ENCODE measurements around the gene VENTX. TPM values are rescaled to one million over a fixed set of nuclear protein-coding genes. Genes with fewer than 3 reads are reported as not detected.

VENTX gene
- total RNA-seq, 1 experiment from 2014 or later = not detected

DNA sequence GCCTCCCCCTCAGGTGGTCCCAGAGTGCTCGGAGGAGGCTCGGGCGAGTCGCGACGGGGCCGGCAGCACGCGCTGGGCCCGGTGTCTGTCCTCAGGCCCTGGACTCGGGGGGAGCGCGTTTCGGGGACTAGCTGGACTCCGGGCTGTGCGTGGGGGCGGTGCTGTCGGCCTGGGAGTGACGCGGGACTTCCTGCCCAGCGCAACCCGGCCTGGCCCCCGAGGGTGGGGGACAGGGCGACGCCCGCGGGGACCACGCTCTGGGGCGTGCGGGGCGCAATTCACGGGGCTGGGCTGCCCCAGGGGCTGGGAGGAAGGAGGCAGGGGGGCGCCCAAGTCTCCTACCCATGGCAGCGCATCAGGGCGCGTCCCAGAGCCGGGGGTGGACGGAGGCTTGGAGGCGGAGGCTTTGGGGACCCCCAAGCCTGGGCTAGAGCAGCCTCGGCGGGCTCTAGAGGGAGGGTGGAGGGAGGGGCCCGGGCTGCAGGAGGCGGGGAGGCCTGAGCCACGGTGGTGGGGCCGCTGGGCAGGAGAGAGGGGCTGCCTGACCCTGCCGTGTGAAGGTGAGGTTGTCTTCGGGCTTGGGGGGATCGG, 2.3 kb upstream of the VENTX start:
- DNase-seq (ENCODE audit: low spot score) = no peak

DNA sequence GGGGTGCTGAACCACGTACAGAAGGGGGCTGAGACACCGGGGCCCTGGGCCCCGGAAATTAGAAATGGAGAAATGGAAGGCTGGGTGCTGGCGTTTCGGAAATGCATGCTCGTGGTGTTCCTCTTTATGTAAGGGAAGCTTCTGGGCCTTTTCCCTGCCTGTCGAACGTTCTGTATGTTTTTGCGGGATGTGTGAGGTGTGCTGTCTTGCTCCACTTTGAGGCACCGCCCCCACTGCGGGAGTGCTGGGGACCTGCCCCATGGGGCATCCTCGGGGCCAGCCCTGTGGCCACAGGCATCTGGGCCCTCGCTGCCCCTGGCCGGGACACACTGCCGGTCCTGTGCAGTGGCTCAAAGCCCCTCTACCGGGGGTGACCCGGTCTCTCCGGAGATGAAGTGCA, 1.7 kb upstream of the VENTX start:
- no peak for DNase-seq (ENCODE audit: low spot score)

DNA sequence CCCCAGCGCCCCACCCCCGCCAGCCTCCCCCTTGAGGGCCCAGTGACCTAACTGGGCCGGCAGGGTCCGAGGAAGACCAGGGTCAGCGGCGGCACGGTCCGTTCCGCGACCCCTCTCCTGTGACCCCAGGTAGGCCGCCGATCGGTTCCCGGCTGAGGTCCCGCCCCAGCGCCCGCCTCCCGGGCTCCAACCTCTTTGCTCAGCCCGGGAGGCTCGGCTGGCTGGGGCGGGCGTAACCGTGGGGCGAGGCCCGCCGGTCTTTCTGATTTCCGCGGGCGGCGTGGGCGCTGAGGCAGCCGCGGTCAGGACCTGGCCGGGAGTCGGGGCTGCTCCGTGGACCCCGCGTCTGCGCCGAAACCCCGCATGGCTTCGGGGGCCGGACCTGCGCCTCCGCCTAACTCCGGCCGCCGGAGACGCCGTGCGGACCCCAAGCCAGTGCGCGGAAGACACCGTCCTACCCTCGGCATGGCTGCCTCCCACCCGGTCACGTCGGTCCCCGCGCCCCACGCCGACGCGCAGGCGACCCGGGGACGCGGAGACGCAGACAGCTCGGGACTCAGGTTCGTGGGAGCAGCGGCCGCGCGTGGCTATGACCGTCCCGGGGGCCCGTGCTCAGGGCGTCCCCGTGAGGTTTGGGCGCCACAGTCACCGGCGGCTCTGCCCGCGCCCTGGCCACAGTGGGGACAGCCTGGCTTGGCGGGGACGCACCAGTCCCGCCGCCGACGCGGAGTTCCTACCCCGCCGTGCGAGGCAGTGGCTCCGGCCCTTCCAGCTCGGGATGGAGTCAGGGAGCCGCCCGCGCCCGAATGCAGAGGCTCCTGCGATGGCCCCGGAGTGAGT, 1.0 kb upstream of the VENTX start:
- no peak for DNase-seq (ENCODE audit: low spot score)

DNA sequence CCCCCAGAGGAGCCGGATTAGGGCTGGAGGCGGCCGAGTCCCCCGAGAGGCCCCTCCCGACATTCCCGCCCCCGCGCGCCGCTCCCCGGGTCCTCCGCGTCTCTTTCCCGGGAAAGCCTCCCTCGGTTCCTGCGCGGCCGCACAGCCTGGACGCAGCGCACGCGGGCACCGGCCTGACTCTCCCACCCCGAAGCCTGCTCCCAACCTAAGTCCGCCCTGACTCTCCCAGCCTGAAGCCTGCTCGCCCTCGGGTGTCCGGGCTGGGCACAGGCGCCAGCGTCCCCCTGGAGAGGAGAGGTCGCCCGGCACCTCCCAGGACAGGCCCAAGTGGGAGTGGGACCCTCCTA, 441 bp upstream of the VENTX start:
- DNase-seq (ENCODE audit: low spot score) = no peak

DNA sequence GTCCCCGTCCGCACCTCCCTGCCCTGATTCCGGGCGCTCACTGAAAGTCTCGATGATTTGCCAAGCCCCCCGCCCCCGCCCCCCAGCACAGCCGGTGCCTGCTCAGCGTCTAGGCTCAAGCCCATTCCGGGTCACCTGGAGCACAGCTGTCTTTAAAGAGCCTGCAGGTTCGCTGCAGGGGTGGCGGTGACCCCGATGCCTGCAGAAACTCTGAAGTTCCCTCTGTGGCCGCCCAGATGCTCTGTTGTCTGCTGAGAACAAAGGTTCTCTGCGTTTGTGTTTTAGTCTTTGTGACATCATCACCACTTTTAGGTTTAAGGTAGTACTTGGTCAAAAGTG, 780 bp downstream of the VENTX start:
- DNase-seq (ENCODE audit: low spot score) = no peak

DNA sequence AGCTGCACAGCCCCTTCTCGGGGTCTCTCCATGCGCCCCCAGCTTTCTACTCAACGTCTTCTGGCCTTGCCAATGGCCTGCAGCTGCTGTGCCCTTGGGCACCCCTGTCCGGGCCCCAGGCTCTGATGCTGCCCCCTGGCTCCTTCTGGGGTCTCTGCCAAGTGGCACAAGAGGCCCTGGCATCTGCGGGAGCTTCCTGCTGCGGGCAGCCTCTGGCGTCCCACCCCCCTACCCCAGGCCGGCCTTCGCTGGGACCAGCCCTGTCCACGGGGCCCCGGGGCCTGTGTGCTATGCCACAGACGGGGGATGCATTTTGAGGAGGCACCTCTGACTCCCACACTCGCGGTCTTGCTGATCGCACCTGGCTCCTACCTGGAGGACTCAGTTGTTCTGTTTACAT, 2.3 kb downstream of the VENTX start:
- DNase-seq (ENCODE audit: low spot score) = no peak

DNA sequence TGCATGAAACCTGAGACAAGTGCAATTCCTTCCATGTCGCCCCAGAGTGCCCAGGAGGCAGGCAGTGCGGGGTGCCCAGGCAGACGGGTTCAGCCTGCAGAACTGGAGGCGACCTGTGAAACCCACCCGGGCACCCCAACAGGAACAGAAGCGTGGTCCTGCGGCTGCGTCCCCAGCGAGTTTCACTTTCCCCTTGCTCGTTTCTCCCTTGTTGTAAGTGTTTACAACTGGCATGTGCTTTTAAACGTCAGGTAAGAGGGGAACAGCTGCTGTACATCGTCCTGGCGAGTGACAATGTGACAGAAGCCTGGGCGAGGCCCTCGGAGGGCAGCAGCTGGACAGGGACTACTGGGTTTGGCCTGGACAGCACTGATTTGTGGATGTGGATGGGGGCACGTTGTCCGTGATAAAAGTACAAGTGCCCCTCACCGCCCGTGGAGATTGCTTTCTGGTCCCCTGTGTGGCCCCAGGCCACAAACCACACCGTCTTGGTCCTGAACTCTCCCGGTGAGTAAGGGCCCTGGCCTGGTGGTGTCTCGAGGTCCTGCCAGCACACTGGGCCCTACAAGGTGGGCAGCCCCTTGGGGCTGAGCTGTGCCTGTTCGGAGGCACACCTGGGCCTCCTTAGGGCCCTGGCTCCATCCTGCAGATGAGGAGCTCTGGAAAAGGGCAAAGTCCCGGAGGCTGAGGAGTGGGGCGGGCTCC, 4.0 kb downstream of the VENTX start:
- no peak for DNase-seq (ENCODE audit: low spot score)

DNA sequence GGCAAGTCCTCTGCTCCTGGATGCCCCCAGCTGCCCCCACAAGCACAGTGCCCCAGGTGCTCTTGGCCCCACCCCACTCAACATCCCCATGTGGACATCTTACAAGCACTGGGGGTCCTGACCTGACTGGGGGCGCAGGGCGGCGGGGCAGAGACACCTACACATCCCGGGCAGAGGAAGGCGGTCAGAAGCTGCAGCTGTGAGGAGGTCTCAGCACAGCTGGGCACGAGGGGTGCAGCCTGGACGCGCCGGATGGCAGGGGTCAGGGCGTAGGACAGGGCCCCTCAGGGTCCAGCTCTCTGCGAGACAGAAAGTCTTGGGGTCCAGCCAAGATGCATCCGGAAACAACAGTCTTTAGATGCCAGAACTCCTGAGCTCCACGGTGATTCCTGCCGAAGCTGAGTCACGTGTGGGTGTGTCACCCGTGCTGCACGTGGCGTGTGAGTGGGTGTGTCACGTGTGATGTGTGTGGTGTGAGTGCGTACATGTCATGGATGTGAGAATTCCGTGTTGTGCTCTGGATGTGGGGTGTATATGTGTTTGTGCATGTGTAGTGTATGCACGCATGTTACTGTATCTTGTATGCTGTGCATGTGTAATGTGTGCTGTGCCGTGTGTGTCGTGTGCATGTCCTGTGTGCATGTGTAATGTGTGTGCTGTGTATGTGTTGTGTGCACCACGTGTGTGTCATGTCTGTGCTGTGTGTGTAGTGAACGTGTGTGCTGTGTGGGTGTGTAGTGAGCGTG, 5.1 kb downstream of the VENTX start:
- peak; percentile 36 for DNase-seq (ENCODE audit: low spot score)

DNA sequence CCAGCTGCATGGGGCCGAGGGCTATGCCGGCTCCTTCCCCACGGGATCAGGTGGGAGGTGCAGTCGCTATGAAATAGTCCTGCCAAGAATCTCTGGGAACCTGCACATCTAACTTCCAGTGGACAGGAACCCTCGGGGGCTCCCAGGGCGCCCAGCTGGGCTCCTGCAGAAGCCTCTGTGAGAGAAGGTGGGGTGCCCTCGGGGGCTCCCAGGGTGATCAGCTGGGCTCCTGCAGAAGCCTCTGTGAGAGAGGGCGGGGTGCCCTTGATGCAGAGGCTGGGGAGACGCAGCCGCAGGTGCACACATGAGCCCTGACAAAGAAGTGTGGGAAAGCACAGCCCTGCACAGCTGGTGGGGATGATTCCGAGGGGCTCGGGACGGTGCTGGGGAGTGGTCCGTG, 5.9 kb downstream of the VENTX start:
- no peak for DNase-seq (ENCODE audit: low spot score)

DNA sequence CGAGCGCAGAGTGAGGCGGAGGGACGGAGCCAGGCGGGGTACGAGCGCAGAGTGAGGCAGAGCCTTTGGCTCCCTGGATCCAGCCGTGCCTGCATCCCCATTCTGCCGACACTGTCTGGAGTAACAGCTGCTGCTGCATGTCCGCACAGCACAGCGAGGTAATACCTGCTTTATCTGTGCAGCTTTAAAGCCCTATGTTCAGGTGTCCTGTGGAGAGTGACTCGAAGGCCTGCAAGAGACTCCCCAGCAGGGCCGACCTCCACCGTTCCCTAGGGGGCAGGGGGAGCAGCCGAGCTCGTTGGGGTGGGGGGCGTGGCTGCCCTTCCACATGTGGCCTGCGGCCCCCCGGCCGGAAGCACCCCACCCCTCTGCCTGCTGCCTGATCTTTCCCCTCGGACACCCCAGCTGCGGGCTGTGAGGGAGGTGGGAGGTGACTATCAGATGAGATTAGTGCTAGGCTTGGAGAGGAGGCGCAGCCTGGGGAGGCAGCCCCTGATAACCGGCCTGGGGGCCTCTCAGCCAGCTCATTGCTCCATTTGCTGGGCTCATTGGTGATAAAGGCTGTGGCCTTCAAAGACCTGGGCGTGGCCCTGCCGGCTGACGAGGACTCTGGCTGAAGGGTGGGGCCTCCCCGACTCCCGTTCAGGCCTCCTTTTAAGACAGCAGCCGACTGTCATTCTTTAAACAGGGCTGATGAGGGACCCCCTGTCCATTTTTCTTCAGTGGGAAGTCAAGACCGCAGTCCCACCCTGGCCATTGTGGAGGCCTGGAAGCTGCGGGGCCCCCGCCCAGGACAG, 8.0 kb downstream of the VENTX start:
- no peak for DNase-seq (ENCODE audit: low spot score)

DNA sequence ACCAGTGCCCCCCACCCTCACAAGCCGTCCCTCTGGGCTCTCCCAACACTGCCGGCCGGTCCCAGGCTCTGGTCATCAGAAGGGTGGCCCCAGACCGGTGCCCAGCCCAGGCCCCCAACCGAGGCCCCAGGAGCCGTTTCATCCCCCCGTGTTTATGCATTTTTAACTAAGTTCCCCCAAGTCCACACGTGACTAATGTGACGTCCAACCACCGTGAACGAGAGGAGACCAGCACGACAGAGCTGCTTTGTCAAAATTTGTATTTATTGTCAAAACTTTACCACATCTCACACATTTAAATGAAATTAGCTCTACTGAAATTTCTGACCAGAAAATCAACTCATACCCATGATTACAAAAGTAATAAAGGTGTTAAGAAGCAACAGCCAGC, 8.6 kb downstream of the VENTX start:
- no peak for DNase-seq (ENCODE audit: low spot score)

DNA sequence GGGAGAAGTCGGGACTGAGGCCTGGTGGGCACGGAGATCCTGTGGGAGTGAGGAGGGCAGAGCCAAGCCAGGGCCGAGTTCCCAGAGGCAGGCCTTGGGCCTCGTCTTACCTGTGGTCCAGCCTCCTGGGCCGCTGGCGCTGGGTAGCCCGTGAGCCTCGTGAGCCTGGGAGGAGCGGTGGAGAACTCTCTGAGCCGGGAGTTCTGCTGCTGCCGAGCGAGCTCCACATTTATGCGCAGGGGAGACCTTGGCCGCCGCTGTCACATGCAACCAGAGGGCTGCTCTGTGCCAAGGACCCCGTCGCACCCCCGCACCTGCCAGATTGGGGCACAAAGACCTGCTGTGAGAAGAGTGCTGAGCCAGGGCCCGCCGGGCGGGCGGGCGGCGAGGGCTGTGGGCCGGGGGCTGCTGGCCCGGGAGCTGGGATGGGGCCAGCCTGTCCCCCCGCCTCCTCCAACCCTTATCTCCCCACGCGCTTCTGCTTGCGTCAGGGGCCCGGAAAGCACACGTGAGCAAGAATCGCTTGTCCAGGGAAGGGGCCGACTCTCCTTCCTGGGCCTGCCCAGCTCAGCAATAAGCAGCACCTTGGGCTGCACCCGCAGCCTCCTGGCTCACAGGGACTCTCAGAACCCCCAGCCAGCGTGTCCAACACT, 10.2 kb downstream of the VENTX start:
- no peak for DNase-seq (ENCODE audit: low spot score)

DNA sequence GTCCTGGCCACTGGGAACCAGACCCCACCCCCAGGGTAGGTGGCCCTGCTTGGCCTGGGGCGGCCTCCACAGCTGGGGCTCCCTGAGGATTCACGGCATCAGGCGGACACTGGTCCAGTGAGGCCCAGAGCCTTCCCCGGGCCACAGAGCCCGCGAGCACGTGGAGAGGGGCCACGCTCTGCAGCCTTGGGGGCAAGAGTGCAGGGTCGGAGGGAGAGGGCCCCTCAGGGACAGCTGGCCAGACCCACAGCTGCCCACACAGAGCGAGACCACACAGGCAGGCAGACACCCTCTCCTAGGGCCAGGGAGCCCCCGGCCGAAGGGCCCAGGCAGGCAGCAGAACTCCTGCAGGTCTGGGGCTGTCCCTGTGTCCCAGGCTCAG, 10.7 kb downstream of the VENTX start:
- DNase-seq (ENCODE audit: low spot score) = no peak

DNA sequence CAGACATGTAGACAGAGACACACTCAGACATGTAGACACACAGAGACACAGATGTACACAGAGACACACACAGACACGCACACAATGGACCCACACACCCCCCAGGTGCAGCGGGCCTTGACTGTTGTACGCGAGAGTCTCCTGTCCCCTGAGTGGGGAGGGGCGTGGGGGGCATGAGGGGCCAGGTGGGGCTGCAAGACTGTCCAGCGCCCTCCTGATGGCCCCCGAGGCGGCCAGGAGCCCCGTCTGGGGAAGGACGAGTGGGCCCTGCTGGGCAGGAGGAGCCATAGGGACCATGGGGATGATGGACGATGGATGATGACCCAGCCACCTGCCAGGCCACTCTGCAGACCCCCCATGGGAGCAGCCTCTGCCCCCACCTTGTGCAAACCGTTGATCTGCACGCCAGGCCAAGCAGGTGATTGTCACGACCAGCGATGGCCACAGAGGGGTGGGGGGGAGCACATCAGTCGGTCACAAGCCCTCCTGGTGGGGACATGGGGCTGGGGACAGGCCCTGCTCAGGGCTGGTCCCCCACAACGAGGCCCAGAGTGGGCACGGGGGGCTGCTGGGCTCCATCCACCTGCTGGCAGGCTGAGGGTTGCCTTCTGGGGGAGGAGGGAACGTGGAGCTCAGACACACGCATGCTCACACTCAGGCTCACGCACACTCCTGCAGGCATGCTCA, 11.6 kb downstream of the VENTX start:
- DNase-seq (ENCODE audit: low spot score) = no peak

DNA sequence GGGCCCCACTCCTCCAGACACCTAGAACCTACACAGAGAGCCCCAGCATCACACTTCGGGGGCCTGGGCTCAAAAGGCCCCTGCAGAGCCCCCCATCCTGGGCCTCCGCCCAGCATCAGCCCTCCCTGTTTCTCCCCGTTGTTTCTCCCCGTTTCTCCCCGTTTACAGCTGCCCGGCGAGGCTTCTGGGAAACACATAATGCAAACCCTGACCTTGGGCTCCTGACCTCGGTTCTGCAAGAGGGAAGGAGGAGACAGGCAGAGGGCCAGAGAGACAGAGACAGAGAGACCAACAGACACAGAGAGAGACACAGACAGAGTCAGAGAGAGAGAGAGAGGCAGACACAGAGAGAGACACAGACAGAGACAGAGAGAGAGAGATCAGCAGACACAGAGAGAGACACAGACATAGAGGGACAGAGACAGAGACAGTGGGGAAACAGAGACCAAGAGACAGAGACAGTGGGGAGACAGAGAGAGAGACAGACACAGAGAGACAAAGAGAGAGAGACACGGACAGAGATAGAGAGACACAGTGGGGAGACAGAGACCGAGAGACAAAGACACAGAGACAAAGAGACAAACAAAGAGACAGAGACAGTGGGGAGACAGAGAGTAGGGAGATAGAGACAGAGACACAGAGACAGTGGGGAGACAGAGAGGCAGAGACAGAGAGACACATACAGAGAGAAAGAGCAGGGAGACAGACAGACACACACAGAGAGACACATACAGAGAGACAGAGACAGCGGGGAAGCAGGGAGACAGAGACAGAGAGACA, 12.5 kb downstream of the VENTX start:
- DNase-seq (ENCODE audit: low spot score) = no peak

DNA sequence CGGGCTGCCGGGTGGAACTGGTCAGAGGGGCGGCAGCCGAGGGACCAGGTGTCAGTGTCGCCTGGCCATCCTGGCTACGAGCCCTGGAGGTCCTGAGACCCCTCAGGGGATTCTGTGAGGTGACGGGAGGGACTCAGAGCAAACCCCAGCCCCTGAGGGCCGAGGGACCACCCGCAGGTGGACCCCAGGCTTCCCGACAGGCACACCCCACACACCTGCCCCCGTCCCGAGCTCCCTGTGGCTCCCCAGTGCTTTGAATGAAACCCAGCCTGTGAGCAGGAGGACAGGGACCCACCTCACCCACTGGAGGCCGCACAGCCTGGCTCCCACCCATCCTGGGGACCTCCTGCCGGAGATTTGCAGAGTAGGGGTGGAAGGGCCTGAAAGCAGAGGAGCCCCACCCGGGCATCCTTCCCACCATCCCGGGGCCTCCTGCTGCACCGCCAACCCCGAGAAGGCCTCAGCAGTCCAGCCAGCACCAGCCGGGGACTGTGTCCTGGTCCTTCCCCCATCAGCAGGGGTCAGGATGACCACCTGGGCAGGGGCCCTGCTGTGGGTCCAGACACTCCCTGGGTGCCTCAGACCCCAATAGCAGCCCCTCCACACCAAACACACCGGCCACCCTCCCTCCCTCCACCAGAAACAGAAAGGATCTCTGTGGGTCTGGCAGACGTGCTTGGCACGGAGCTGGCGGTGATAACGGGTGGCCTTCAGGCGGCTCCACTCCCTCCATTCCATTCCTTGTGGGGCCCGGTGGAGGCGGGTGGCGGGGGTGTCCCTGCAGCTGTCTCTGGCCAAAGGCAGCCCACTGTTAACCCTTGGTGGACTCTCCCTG, 13.9 kb downstream of the VENTX start:
- no peak for DNase-seq (ENCODE audit: low spot score)

DNA sequence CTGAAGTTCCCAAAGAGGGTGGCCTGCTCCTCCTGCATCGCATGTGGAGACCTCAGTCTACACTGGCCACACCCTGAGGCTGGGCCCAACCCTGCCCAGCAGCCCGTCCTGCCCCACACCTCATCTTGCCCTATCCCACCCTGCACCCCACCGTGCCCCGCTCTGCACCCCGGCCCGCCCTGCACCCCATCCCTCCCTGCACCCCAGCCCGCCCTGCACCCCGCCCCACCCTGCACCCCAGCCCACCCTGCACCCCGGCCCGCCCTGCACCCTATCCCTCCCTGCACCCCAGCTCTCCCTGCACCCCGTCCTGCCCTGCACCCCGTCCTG, 14.5 kb downstream of the VENTX start:
- no peak for DNase-seq (ENCODE audit: low spot score)

DNA sequence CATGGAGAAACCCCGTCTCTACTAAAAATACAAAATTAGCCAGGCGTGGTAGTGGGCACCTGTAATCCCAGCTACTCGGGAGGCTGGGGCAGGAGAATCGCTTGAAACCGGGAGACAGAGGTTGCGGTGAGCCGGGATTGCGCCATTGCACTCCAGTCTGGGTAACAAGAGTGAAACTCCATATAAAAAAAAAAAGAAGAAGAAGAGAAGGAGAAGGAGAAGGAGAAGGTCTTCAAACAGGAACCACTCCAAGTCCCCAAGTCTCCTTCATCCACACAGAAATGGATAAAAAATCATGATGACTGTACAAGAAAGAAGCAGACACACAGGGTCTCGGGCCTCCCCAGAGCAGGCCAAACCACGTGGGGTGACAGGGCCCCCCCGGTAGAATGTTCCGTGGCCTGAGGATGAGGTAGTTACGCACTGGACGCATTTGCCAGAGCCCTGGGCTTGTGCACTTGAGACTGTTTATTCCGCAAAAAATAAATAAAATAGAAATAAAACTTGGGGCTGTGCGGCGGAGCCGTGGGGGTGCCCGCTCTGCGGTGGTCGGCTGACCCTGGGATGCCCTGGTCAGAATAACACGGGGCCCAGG, 15.8 kb downstream of the VENTX start:
- no peak for DNase-seq (ENCODE audit: low spot score)

All from H4 (cell line).